ENCODE data around the gene ST7. TPM values are rescaled to one million over a fixed set of nuclear protein-coding genes. Genes with fewer than 3 reads are reported as not detected.

ST7 gene
- total RNA-seq, 4 donors from 2014 or later = 16.2 to 38.6 (median 22.5) TPM

GRCh38 chr7:117237646-117238045, 284.3 kb downstream of the ST7 start:
- no peak for TF ChIP-seq CTCF (IDR thresholded peaks at IDR 0.05; ENCODE audit: low read depth)

GRCh38 chr7:117238472-117238871, 285.2 kb downstream of the ST7 start:
- TF ChIP-seq CTCF (IDR thresholded peaks at IDR 0.05; ENCODE audit: low read depth) = no peak

GRCh38 chr7:117238937-117239336, 285.6 kb downstream of the ST7 start:
- no peak for TF ChIP-seq CTCF (IDR thresholded peaks at IDR 0.05; ENCODE audit: low read depth)

GRCh38 chr7:117241088-117241487, 287.8 kb downstream of the ST7 start:
- TF ChIP-seq CTCF (IDR thresholded peaks at IDR 0.05; ENCODE audit: low read depth) = no peak

- no peak for TF ChIP-seq CTCF (IDR thresholded peaks at IDR 0.05; ENCODE audit: low read depth)
These were observed 290.1 kb downstream of the ST7 start for GRCh38 chr7:117243390-117243789.

GRCh38 chr7:117247809-117248208, 294.5 kb downstream of the ST7 start:
- no peak for TF ChIP-seq CTCF (IDR thresholded peaks at IDR 0.05; ENCODE audit: low read depth)

GRCh38 chr7:117248829-117249228, 295.5 kb downstream of the ST7 start:
- TF ChIP-seq CTCF (IDR thresholded peaks at IDR 0.05; ENCODE audit: low read depth) = no peak
